ENCODE results near the gene TASL.
"Not testable (repeated sequence)": the region's sequence is repeated elsewhere in the genome, so short reads cannot be mapped to it uniquely, and the experiment has no call there.

The TASL gene

DNA sequence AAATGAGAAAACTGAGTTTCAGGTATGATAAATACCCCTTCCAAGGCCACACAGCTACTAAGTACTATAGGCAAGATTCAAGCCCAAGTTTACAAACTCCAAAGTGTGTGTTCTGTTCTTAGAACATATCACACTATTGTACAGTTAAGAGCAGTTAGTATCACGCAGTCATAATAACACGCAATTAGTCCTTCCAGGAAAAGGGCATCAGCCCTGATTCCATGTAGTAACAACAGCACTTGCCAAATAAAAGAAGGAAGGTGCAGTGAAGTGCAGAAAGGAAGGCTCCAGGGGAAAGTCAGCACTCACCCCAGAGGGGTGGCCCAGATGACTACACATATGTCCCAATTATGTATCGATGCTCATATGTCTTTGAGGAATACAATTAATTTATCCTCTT lies 4.4 kb downstream of the TASL start:
- no peak for DNase-seq

DNA sequence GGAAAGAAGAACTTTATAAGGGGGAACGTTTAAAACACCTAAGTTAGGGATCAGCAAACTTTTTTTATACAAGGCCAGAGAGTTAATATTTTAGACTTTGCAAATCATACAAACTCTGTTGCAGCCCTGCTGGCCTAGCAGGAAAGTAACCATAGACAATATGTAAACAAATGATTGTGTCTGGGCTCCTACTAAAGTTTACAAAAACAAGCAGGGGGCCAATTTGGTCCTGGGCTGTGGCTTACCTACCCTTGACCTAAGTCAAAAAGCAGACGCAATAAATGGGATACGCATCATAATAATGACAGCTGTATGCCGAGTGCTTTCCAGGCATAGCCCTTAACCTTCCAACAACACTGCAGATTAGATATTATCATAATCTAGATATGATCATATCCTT lies 4.9 kb downstream of the TASL start:
- DNase-seq, result no peak

DNA sequence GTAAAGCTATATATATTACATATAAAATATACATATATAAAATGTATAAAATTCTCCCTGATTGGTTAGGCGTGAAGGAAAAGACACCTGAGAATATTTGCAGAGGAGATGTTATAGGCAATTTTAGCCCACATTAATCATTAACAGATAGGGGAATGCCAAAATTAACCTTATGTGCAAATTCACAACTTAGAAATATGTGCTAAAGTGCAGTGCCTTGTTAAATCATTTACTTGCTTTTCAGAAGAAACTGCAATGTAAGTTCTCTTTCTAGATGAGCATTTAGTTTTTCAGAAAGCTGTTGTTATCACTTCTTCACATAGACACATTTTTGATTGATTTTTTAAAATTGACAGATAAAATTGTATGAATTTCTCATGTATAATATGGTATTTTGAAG lies 5.6 kb downstream of the TASL start:
- no peak for DNase-seq

DNA sequence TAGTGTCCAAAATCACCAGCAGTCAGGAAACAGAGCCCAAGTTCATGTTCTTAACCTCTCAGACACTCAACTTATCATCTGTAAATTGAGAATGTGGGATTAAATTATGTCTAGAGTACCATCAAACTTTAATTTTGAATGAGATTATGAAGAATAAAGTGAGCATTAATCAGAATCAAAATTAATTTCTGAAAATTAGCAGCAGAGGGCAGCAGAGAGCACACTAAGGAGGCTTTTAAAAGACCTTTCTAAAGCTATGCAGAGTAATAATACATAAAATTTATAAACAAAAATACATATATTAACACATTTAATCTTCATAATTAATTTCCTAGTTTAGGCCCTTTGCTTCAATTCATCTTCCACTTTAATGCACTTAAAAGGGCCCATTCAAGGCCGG lies 7.1 kb downstream of the TASL start:
- DNase-seq, result no peak

DNA sequence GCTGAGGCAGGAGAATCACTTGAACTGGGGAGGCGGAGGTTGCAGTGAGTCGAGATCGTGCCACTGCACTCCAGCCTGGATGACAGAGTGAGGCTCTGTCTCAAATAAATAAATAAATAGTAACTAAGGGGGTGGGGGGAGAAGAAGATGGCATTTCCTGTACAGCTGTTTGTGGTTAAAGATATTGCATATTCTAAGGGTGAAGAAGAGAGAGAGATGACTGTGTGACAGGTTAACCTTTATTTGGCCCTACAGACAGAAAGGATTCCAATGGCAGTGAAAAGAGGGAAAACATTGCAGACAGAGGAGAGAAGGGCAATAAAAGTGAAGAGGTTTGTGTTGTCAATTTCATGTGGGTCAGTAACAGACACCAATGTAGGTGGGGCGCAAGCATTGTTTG lies 9.4 kb downstream of the TASL start:
- no peak for DNase-seq

DNA sequence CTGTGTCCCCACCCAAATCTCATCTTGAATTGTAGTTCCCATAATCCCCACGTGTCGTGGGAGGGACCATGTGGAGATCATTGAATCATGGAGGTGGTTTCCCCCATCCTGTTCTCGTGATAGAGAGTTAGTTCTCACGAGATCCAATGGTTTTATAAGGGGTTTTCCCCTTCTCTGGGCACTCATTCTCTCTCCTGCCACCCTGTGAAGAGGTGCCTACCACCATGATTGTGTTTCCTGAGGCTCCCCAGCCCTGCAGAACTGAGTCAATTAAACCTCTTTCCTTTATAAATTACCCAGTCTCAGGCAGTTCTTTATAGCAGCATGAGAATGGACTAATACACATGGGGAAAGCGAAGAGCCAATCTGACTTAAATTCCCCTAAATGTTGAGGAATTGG lies 14.5 kb downstream of the TASL start:
- DNase-seq, result not testable (repeated sequence)

DNA sequence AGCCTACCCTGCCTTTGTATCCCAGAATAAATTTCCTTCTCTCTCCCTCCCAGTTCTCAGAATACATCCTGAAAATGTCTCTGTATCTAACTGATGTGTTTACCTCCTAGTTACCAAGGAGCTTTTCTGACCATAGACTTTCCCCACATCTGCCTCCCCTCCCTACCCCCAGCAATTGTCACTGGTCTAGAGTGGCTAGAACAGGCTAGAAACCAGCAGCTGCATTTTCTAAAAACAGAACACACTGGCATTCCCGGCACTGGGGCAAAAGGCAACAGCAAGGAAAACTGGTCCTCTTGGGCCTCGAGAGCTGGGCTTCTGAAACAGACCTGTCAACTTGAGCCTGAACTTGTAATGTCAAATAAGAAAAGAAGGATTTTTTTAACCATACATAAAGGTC lies 16.4 kb downstream of the TASL start:
- no peak for DNase-seq

DNA sequence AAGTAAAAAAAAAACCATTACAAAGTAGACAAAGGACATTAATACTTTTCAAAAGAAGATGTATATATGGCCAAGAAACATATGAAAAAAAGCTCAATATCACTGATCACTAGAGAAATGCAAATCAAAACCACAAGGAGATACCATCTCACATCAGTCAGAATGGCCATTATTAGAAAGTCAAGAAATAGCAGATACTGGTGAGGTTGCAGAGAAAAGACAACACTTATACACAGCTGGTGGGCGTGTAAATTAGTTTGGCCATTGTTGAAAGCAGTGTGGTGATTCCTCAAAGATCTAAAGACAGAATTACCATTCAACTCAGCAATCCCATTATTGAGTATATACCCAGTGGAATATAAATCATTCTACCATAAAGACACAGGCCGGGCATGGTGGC lies 39.3 kb downstream of the TASL start:
- no peak for DNase-seq

DNA sequence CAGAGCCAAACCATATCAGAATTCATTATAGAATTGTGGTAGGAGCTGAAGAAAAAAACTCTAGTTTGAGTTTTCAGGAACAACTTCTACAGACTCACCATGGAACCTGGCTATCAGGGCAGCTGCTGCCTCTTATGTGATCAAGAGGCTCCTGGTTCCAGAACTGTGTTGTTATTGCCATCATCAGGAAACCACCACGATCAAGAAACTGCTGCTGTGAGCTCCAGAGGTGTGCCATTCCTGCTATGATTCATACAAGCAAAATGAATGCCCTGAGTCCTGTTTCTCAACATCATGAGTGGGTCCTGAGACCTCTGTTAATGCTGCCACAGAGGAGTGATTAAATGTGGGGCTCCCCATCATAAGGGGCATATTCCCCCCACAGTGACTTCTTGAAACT lies 43.7 kb downstream of the TASL start:
- DNase-seq, result no peak

DNA sequence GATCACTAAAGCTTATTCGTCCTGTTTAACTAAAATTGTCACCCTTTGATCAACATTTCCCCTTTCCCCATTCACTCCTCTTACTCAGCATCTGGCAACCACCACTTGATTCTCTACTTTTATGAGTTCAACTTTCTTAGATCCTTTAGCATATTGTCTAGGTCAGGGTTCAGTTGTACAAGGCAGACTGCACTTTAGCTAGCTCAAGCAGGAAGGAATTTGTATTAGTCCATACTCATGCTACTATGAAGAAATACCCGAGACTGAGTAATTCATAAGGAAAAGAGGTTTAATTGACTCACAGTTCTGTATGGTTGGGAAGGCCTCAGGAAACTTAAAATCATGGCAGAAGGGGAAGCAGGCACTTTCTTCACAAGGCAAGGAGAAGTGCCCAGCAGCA lies 44.3 kb downstream of the TASL start:
- DNase-seq, result no peak

DNA sequence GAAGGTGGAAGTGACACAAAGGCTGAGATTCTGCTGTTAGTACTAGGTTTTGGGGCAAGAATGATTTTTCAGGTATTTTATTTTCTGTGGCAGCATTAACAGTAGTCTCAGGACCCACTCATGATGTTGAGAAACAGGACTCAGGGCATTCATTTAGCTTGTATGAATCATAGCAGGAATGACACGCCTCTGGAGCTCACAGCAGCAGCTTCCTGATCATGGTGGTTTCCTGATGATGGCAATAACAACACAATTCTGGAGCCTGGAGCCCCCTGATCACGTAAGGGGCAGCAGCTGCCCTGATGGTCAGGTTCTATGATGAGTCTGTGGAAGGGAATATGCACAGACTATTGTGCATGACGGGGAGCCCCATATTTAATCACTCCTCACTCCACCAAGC lies 47.0 kb downstream of the TASL start:
- no peak for DNase-seq

DNA sequence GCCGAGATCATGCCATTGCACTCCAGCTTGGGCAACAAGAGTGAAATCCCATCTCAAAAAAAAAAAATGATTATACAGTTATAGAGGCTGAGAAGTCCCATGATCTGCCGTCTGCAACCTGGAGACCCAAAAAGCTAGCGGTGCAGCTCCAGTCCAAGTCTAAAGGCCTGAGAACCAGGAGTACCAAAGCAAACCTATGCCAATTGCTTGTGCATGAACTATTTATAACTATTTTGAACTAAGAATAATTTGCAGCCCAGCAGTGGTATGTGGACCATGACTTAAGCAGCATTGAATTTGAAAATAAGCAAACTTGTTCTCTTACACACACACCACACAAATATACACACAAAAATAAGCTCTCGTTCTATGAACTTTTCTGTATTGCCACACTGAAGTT lies 51.8 kb downstream of the TASL start:
- no peak for DNase-seq

DNA sequence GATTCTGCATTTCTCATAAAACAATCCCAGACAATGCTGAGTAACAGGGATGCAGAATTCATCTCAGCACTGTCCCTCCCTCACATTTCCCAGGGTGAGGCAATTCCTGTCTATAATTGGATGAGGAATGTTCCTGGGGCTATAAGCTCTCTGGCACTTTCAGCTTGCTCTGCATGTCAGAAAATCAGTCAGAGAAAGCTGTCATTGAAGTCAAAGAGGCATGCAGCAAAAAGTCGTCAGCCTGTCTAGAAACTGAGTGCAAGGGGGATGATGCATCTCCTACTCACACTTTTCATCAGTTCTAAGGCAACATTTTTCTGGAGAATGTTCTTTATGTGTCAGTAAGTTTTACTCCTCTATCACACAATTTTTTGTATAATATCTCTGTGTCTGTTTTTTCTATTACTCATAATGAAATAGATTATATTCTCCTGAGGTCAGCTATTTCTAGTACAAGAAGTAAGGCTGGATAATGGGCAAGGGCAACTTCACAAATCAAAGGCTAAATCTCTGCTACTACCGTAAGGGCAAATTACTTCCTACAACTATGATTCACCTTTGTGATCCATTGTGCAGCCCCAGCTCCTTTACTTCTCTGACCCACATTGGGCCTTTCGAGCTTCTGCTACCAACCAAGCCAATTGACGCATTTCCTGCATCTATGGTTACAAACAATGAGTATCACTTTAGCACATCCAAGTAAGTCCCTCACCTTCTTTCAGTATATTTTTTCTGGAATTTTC lies 56.0 kb downstream of the TASL start:
- no peak for DNase-seq

DNA sequence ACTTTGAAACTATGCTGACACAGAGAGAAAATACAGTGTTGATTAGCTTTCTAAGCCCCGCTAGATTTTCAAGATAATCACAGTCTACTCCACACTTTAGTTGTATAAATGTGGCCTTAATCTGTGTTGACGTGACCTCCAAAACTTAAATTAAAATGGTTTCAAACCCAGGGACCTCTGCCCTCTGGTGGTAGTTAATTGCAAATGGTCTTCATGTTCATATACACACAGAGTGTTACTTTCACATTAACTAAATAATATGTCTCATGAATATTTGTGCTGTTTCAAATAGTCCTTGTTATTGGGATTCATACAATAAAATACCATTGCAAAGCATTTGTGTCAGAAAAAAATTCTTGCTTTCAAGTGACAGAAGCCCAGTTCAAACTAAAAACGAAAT lies 64.3 kb downstream of the TASL start:
- DNase-seq, result no peak

Data from DMS79 (cell line).